Effector CD4-positive, alpha-beta T cell (primary cell): Measurements from ENCODE around the gene NCKAP1.
"Not testable (repeated sequence)": the region's sequence is repeated elsewhere in the genome, so short reads cannot be mapped to it uniquely, and the experiment has no call there.

Source experiments
- DNase-seq: peaks from one replicate; pipeline ENCODE4 v3.0.0-alpha.2; 2020
- total RNA-seq: gene quantifications from one replicate; lab custom pipeline; 2026; lab: John Stamatoyannopoulos, UW

Gene NCKAP1
- total RNA-seq: 8.3 reads per million, percentile 28 among the genes with 10 or more reads in this experiment

GRCh38 chr2:183038341-183039300 is at the start of gene NCKAP1:
Gene NCKAP1, minus strand, starts transcription at chr2:183038457. Its CDS starts 358 bp downstream, at chr2:183038099.
- DNase-seq: peak; percentile 75

GRCh38 chr2:183081911-183082310 is 43.7 kb upstream of the NCKAP1 start:
- DNase-seq: no peak

GRCh38 chr2:183079139-183079775 is 41.0 kb upstream of the NCKAP1 start:
- no peak for DNase-seq

GRCh38 chr2:183078464-183079138 is 40.3 kb upstream of the NCKAP1 start, which contains the start of gene DUSP19:
Gene DUSP19, plus strand, starts transcription at chr2:183078747. Its CDS starts 187 bp downstream, at chr2:183078934.
- peak; percentile 60 for DNase-seq

- no peak for DNase-seq
Observed at GRCh38 chr2:183078163-183078463, 39.9 kb upstream of the NCKAP1 start.

- no peak for DNase-seq
Observed at GRCh38 chr2:183072177-183072576, 33.9 kb upstream of the NCKAP1 start.

- no peak for DNase-seq
Observed at GRCh38 chr2:183070942-183071844, 32.9 kb upstream of the NCKAP1 start.

- no peak for DNase-seq
Observed at GRCh38 chr2:183069174-183069573, 30.9 kb upstream of the NCKAP1 start.

GRCh38 chr2:183068561-183068960 is 30.3 kb upstream of the NCKAP1 start:
- DNase-seq: no peak

- no peak for DNase-seq
Observed at GRCh38 chr2:183063083-183063482, 24.8 kb upstream of the NCKAP1 start.

- no peak for DNase-seq
Observed at GRCh38 chr2:183060571-183061231, 22.4 kb upstream of the NCKAP1 start.

GRCh38 chr2:183059561-183059960 is 21.3 kb upstream of the NCKAP1 start:
- no peak for DNase-seq

GRCh38 chr2:183057333-183057985 is 19.2 kb upstream of the NCKAP1 start:
- DNase-seq: no peak

GRCh38 chr2:183049420-183049819 is 11.2 kb upstream of the NCKAP1 start:
- no peak for DNase-seq

GRCh38 chr2:183047486-183048125 is 9.3 kb upstream of the NCKAP1 start:
- DNase-seq: not testable (repeated sequence)

- not testable (repeated sequence) for DNase-seq
Observed at GRCh38 chr2:183043580-183043979, 5.3 kb upstream of the NCKAP1 start.

- no peak for DNase-seq
Observed at GRCh38 chr2:183040604-183041003, 2.3 kb upstream of the NCKAP1 start.

- DNase-seq: peak; percentile 19
Observed at GRCh38 chr2:183037553-183038340, 510 bp downstream of the NCKAP1 start.

GRCh38 chr2:183037074-183037552 is 1.1 kb downstream of the NCKAP1 start:
- no peak for DNase-seq
